ENCODE results near the gene CYSRT1. TPM values are rescaled to one million over a fixed set of nuclear protein-coding genes. Genes with fewer than 3 reads are reported as not detected.

CYSRT1 gene
- total RNA-seq, 4 donors from 2014 or later: 0.34 TPM; not detected in 3

GRCh38 chr9:137240841-137241489 is 16.0 kb downstream of the CYSRT1 start, which contains the start of gene TUBB4B:
TUBB4B (plus strand) TSS chr9:137241287; CDS start chr9:137241361, 74 bp downstream.
- TF ChIP-seq CTCF (IDR thresholded peaks at IDR 0.05; ENCODE audit: low read depth): no peak

GRCh38 chr9:137241490-137242268 is 16.7 kb downstream of the CYSRT1 start:
- no peak for TF ChIP-seq CTCF (IDR thresholded peaks at IDR 0.05; ENCODE audit: low read depth)

- TF ChIP-seq CTCF (IDR thresholded peaks at IDR 0.05; ENCODE audit: low read depth): no peak
Measured at GRCh38 chr9:137242269-137243203, 17.6 kb downstream of the CYSRT1 start.

GRCh38 chr9:137243626-137244485 is 18.9 kb downstream of the CYSRT1 start:
- TF ChIP-seq CTCF (IDR thresholded peaks at IDR 0.05; ENCODE audit: low read depth): no peak

- TF ChIP-seq CTCF (IDR thresholded peaks at IDR 0.05; ENCODE audit: low read depth): no peak
Measured at GRCh38 chr9:137244486-137245449, 19.8 kb downstream of the CYSRT1 start.

Measured in subcutaneous adipose tissue (tissue), 4 donors.